Fibroblast of mammary gland (primary cell): Measurements from ENCODE around the gene AFAP1L1.

ENCODE experiments used
- DNase-seq: peaks from one replicate; pipeline ENCODE4 v3.0.0-alpha.2; 2010; ENCODE audit warnings: low read depth
- H3K4me3 ChIP-seq: 2 replicates; pipeline ENCODE4 v1.5.1; 2011; ENCODE audit warnings: low read depth, mild to moderate bottlenecking, low read length, moderate library complexity; ENCODE audit not compliant: control insufficient read depth
- TF ChIP-seq, protein P1 (sequence below): conservative IDR thresholded peaks from 2 replicates; pipeline ENCODE4 v1.5.1; 2011; ENCODE audit warnings: low read depth, low read length, inconsistent platforms; ENCODE audit not compliant: control insufficient read depth, insufficient read depth

AFAP1L1 gene

DNA sequence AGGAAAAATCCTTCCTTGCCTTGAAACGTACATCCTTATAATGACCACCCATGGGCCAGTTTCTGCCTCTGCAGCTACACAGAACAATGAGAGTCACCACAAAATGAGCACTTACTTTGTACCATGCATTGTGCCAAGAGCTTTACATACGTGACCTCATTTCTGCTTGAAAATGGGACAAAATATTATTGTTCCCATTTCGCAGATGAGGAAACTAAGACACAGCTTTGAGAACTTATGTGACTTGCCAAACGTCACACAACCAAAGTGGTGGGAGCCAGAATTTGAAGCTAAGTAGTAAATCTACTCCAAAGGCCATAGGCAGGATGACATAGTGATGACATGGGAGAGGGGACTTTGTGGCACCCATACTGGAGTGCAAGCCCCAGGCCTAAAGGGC is 38.8 kb downstream of the AFAP1L1 start:
- DNase-seq, result no peak
- no peak overlapping the region for H3K4me3 ChIP-seq
- TF ChIP-seq, protein P1, sequence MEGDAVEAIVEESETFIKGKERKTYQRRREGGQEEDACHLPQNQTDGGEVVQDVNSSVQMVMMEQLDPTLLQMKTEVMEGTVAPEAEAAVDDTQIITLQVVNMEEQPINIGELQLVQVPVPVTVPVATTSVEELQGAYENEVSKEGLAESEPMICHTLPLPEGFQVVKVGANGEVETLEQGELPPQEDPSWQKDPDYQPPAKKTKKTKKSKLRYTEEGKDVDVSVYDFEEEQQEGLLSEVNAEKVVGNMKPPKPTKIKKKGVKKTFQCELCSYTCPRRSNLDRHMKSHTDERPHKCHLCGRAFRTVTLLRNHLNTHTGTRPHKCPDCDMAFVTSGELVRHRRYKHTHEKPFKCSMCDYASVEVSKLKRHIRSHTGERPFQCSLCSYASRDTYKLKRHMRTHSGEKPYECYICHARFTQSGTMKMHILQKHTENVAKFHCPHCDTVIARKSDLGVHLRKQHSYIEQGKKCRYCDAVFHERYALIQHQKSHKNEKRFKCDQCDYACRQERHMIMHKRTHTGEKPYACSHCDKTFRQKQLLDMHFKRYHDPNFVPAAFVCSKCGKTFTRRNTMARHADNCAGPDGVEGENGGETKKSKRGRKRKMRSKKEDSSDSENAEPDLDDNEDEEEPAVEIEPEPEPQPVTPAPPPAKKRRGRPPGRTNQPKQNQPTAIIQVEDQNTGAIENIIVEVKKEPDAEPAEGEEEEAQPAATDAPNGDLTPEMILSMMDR, result no peak

DNA sequence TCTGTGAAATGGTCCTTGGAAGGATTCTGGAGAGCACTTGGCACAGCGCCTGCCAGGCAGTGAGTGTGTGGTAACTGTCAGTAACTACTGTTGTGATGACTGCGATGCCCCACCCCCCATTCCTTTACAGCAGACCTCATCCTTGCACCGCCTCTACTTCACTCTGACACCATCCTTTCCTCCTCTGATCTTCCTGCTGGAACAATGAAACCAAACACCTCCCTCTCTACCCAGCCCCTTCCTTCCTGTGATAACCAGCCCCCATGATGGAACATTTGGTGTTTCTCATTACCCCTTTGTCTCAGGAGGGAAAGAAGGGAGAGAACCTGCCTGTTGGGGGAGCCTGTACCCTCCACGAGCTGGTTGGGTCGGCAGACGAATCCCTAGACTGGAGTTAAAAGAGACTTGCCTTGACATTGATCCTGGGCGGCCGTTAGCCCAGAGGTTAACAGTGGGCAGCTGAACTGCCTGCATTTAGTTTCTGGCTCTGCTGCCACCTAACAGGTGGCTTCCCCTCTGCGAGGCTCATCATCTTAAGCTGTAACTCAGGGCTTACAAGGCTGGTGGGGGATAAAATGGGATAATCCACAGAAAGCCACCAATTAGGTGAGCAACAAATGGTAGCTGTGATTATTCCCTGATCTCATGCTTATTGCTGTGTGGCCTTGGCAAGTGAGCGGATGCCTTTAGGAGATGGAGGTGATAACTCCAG is 39.4 kb downstream of the AFAP1L1 start:
- no peak overlapping the region for H3K4me3 ChIP-seq
- TF ChIP-seq, protein P1, result no peak
- DNase-seq, result peak; percentile 75

DNA sequence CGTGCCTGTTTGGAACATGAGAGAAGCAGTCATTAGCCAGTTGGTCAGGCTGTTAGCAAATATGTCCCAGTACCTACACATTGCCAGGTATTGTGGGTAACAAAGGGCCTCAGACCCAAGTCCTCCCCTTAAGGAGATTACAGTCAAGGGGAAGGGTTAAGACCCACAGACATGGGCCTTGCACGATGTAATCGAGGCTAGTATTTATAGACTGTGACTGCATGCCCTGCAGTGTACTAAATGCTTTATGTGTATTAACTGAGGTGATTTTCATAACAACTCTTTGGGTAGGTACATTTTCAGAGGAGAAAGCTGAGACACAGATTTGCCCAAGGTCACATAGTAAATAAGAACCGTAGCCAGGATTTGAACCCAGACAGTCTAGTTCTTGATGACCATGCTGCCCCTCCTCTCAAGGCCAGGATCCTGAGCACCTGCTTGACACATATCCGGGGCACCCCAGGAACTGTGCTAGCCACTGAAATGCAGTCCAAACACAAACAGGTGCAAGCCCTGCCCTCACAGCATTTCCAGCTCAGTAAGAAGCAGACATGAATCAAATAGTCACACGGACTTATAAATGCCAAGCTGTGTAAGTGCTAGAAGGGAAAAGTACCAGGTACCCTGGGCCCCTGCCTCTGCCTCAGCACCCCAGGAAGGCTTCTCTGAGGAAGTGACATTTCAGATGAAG is 41.6 kb downstream of the AFAP1L1 start:
- TF ChIP-seq, protein P1, result no peak
- no peak for DNase-seq
- H3K4me3 ChIP-seq, result no peak overlapping the region

DNA sequence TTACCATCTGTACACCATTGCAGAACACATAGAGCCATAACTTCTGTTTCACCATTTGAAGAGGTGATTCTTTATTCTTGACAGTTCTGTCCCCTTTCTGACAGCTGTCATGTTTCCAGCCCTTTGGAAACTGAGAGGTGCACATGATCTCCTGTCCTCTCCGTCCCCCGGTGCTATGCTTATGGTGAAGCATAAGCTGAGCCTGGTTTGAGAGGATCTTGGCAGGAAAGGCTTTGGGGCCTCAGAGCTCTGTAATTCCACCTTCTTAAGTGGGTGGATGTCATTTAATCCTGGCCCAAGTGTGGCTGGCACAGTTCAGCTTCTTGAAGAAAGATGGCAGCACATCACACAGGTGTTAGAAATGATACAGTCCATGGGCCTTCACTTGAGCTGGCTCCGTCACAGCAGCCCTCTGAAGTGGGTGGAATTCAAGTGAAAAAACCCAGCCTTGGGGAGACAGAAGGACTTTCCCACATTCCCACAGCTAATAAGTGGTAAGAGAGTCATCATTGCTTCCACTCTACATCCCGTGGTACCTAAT is 43.0 kb downstream of the AFAP1L1 start:
- no peak overlapping the region for H3K4me3 ChIP-seq
- no peak for DNase-seq
- TF ChIP-seq, protein P1, result no peak

DNA sequence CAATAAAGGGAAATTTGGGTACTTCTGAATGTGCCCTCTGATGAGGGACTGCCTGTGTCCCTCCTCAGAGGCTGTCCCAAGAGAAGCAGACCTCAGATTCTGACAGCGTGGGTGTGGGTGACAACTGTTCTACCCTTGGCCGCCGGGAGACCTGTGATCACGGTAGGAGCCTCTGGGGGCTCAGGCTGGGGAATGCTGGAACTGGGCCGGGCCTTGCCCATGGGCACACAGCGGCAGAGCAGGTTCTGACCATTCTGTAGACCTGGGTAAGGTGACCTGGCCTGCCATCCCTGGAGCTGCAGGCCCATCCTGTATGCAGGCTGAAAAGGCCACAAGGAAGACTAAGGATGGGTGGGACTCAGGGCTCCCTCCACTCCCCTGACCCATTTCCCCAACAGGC is 44.1 kb downstream of the AFAP1L1 start:
- TF ChIP-seq, protein P1, result no peak
- DNase-seq, result no peak
- H3K4me3 ChIP-seq, result no peak overlapping the region

DNA sequence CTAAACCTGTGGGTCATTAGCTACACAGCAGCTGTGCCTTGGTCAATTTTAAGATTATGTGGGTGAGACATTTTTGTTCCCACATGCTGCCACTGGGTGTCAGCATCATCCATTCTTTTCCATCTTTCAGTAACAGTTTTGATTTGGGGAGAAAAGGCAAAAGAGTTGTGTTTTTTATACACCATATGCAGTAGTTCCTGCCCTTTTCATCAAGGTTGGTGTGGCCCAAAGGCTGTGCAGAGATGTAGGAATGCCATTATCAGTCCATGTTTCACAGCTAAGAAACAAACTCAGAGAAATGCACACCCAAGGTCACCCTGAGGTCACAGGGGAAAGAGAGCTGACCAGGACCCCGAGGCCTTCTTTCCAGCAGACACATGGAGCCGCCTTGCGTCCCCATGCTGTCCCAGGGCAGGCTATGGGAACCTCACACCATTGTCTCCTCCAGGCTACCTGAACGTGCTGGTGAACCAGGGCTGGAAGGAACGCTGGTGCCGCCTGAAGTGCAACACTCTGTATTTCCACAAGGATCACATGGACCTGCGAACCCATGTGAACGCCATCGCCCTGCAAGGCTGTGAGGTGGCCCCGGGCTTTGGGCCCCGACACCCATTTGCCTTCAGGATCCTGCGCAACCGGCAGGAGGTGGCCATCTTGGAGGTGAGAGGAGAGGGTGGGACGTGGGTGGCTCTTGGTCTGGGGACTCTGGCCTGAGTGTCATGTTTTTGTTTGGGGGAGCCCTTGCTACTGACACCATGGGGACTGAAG is 45.8 kb downstream of the AFAP1L1 start:
- TF ChIP-seq, protein P1, result peak; percentile 74
- peak; percentile 58 for DNase-seq

More for the DNA sequence above, 45.8 kb downstream of the AFAP1L1 start:
- no peak overlapping the region for H3K4me3 ChIP-seq
